ENCODE data around the gene B3GNT8. TPM values are rescaled to one million over a fixed set of nuclear protein-coding genes. Genes with fewer than 3 reads are reported as not detected.
"Not testable (repeated sequence)": the region's sequence is repeated elsewhere in the genome, so short reads cannot be mapped to it uniquely, and the experiment has no call there.

The B3GNT8 gene
- total RNA-seq, 1 experiment from 2014 or later = 3.7 TPM

DNA sequence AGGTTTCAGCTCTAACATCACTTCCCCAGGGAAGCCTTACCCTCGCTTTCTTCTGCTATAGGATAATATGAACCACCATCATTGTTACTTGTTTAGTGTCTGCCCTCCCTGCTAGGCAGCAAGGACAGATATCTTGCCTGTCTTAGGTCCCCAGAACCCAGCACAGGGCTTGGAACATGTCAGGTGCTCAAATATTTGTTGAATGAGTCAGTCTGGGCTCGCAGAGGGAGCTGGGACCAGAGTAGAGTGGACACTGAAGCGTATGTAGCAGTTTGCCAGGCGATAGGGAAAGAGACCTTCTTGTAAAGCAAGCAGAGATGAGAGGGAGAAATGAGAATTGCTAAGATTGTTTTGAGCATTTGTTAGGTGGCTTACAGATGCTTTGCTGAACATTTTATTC, 17.9 kb downstream of the B3GNT8 start:
- no TSS peak for BruUV-seq (replicated peaks)
- Histone ChIP-seq H3K27me3 (replicated peaks; ENCODE audit: control insufficient read depth, insufficient read depth, low read length) (no peaks in the 10 kb centered on the region), H3K4me1 (peaks cover 15% of the 10 kb centered on the region), H3K9me3 (no peaks in the 10 kb centered on the region), H3K4me3 (ENCODE audit: low read depth, low read length) (no peak overlapping the region), H3K36me3 (ENCODE audit: control insufficient read depth, insufficient read depth, low read length) (no peaks in the 10 kb centered on the region; the same call in 1 of the 2 replicates)
- Mint-ChIP-seq H3K9me3 (ENCODE audit: unreplicated experiment) (no peaks in the 10 kb centered on the region), H3K4me3 (ENCODE audit: unreplicated experiment) (peak overlapping the region; percentile 59), H3K27me3 (ENCODE audit: insufficient read depth, unreplicated experiment) (no peaks in the 10 kb centered on the region), H3K27ac (ENCODE audit: unreplicated experiment) (peak overlapping the region; percentile 89), H3K36me3 (ENCODE audit: insufficient read depth, unreplicated experiment) (peaks cover 21% of the 10 kb centered on the region), H3K4me1 (ENCODE audit: low read depth, unreplicated experiment) (peaks cover 16% of the 10 kb centered on the region)
- CTCF ChIA-PET = interaction anchor here (0.6 to 1.4 kb wide), 4 partner anchors 22 to 543 kb away, joined by 4 to 7 read pairs (median 6); partner anchors contain the start of gene DMAC2
- intact Hi-C loops (cut with micrococcal nuclease; ENCODE audit: unreplicated experiment) = loop anchor here (1.0 kb wide), 2 partner anchors 18 to 22 kb away; partner anchors contain the start of gene B3GNT8
- DNase-seq = peak; percentile 75 to 80
- POLR2A ChIA-PET = interaction anchor here (1.0 to 1.2 kb wide), 4 partner anchors 11 to 45 kb away, joined by 3 to 10 read pairs (median 6); partner anchors contain the start of genes B9D2 and DMAC2
- TF ChIP-seq, protein P1, sequence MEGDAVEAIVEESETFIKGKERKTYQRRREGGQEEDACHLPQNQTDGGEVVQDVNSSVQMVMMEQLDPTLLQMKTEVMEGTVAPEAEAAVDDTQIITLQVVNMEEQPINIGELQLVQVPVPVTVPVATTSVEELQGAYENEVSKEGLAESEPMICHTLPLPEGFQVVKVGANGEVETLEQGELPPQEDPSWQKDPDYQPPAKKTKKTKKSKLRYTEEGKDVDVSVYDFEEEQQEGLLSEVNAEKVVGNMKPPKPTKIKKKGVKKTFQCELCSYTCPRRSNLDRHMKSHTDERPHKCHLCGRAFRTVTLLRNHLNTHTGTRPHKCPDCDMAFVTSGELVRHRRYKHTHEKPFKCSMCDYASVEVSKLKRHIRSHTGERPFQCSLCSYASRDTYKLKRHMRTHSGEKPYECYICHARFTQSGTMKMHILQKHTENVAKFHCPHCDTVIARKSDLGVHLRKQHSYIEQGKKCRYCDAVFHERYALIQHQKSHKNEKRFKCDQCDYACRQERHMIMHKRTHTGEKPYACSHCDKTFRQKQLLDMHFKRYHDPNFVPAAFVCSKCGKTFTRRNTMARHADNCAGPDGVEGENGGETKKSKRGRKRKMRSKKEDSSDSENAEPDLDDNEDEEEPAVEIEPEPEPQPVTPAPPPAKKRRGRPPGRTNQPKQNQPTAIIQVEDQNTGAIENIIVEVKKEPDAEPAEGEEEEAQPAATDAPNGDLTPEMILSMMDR (IDR thresholded peaks at IDR 0.05; ENCODE audit: insufficient read depth in 1 of 2, low read depth in 1 of 2, low read length in 1 of 2, severe bottlenecking in 1 of 2, unreplicated experiment in 1 of 2) = no peak

DNA sequence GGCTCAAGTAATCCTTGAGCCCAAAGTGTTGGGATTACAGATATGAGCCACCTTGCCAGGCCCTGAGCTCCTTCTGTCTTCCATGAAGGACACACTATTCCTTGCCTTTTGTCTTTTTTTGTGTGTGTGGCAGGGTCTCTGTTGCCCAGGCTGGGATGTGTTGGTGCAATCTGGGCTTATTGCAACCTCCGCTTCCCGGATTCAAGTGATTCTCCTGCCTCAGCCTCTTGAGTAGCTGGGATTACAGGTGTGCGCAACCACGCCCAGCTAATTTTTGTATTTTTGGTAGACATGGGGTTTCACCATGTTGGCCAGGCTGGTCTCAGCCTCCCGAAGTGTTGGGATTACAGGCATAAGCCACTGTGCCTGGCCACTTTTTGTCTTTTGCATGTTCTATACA, 18.3 kb downstream of the B3GNT8 start:
- intact Hi-C loops (cut with micrococcal nuclease; ENCODE audit: unreplicated experiment) = loop anchor here (1.0 kb wide), 2 partner anchors 18 to 22 kb away; partner anchors contain the start of gene B3GNT8
- not testable (repeated sequence) for H3K36me3 ChIP-seq (ENCODE audit: control insufficient read depth, insufficient read depth, low read length); H3K9me3 ChIP-seq; DNase-seq; BruUV-seq (replicated peaks); H3K27me3 ChIP-seq (replicated peaks; ENCODE audit: control insufficient read depth, insufficient read depth, low read length); H3K9me3 Mint-ChIP-seq (ENCODE audit: unreplicated experiment); H3K4me3 ChIP-seq (ENCODE audit: low read depth, low read length); H3K27me3 Mint-ChIP-seq (ENCODE audit: insufficient read depth, unreplicated experiment)
- H3K36me3 Mint-ChIP-seq (ENCODE audit: insufficient read depth, unreplicated experiment) = peaks cover 20% of the 10 kb centered on the region
- H3K4me3 Mint-ChIP-seq (ENCODE audit: unreplicated experiment) = peak overlapping the region; percentile 59
- H3K4me1 ChIP-seq = peaks cover 15% of the 10 kb centered on the region
- H3K4me1 Mint-ChIP-seq (ENCODE audit: low read depth, unreplicated experiment) = peaks cover 16% of the 10 kb centered on the region
- peak overlapping the region; percentile 89 for H3K27ac Mint-ChIP-seq (ENCODE audit: unreplicated experiment)
- ChIA-PET POLR2A (interaction anchor here (1.0 to 1.3 kb wide), 4 partner anchors 10 to 45 kb away, joined by 3 to 8 read pairs (median 6); partner anchors contain the start of gene B9D2), CTCF (interaction anchor here (0.7 to 1.4 kb wide), 2 partner anchors 23 to 544 kb away, joined by 6 to 7 read pairs; no protein-coding TSS in a partner anchor)

DNA sequence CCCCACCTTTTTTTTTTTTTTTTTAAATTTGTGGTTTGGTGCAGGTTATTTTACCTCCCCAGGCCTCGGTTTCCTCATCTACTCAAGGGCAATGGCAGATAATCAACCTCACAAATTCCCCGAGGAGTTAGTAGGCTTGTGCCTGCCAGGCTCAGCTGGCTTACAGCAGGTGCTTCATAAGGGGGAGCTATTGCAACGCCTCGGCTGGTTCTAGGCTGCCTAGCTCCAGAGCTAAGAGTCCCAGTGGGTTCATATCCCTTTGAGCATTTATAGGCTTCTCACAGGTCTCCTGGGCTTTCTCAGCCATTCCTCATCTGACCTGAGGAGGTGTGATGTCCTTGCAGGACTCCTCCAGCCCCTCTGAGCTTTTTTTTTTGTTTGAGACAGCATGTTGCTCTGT, 18.9 kb downstream of the B3GNT8 start:
- Histone ChIP-seq H3K4me3 (ENCODE audit: low read depth, low read length) (no peak overlapping the region), H3K27me3 (replicated peaks; ENCODE audit: control insufficient read depth, insufficient read depth, low read length) (no peaks in the 10 kb centered on the region), H3K36me3 (ENCODE audit: control insufficient read depth, insufficient read depth, low read length) (no peaks in the 10 kb centered on the region; the same call in 1 of the 2 replicates), H3K4me1 (peaks cover 15% of the 10 kb centered on the region), H3K9me3 (no peaks in the 10 kb centered on the region)
- ChIA-PET CTCF (interaction anchor here (0.6 to 1.4 kb wide), 2 partner anchors 9 to 23 kb away, joined by 7 read pairs; no protein-coding TSS in a partner anchor), POLR2A (interaction anchor here (1.3 kb wide), 1 partner anchor 31 kb away, joined by 8 read pairs; no protein-coding TSS in a partner anchor)
- BruUV-seq (replicated peaks) = no TSS peak
- Mint-ChIP-seq H3K27me3 (ENCODE audit: insufficient read depth, unreplicated experiment) (no peaks in the 10 kb centered on the region), H3K9me3 (ENCODE audit: unreplicated experiment) (no peaks in the 10 kb centered on the region), H3K36me3 (ENCODE audit: insufficient read depth, unreplicated experiment) (peaks cover 15% of the 10 kb centered on the region), H3K4me1 (ENCODE audit: low read depth, unreplicated experiment) (peaks cover 16% of the 10 kb centered on the region), H3K27ac (ENCODE audit: unreplicated experiment) (no peak overlapping the region), H3K4me3 (ENCODE audit: unreplicated experiment) (no peak overlapping the region)
- TF ChIP-seq, protein P1 (IDR thresholded peaks at IDR 0.05; ENCODE audit: insufficient read depth in 1 of 2, low read depth in 1 of 2, low read length in 1 of 2, severe bottlenecking in 1 of 2, unreplicated experiment in 1 of 2) = no peak
- intact Hi-C loops (cut with micrococcal nuclease; ENCODE audit: unreplicated experiment) = no loop called here
- no peak for DNase-seq

All from Caco-2 (cell line).